HepG2 (cell line): ENCODE measurements around the gene PLXNB2. TPM values are rescaled to one million over a fixed set of nuclear protein-coding genes. Genes with fewer than 3 reads are reported as not detected.

Experiments used
- ATF1 ChIP-seq: IDR thresholded peaks from 2 replicates; pipeline ENCODE4 v1.6.1; 2016; ENCODE audit warnings: mild to moderate bottlenecking, control low read depth
- FOXA3 ChIP-seq: IDR thresholded peaks from 2 replicates; pipeline ENCODE4 v1.6.1; 2016; ENCODE audit warnings: missing genetic modification reagents, missing compliant biosample characterization
- HOXA5 ChIP-seq: sonication (generic); formaldehyde crosslinking; IDR thresholded peaks from 2 replicates; pipeline ENCODE4 v1.4.0; 2020; ENCODE audit warnings: missing genetic modification reagents
- KAT7 ChIP-seq: IDR thresholded peaks from 2 replicates; pipeline ENCODE4 v1.6.1; 2018; ENCODE audit warnings: borderline replicate concordance, missing compliant biosample characterization
- KLF16 ChIP-seq, 2 experiments: sonication (generic) in 1 of 2; formaldehyde crosslinking in 1 of 2; IDR thresholded peaks; 2 replicates each; pipeline versions ENCODE4 v1.6.1 to v1.8.0; 2016 to 2023; ENCODE audit warnings: missing genetic modification reagents in 2 of 2, missing compliant biosample characterization in 1 of 2
- NR3C1 ChIP-seq: sonication (generic); formaldehyde crosslinking; IDR thresholded peaks from 2 replicates; pipeline ENCODE4 v1.4.0; 2020; ENCODE audit warnings: missing genetic modification reagents
- TERF1 ChIP-seq: sonication (generic); formaldehyde crosslinking; IDR thresholded peaks from 2 replicates; pipeline ENCODE4 v1.8.0; 2022; ENCODE audit warnings: mild to moderate bottlenecking, missing genetic modification reagents, moderate library complexity
- ZHX1 ChIP-seq: sonication (generic); formaldehyde crosslinking; IDR thresholded peaks from 2 replicates; pipeline ENCODE4 v1.8.1; 2022; ENCODE audit warnings: low read depth, mild to moderate bottlenecking, missing genetic modification reagents
- ZNF20 ChIP-seq: sonication (generic); formaldehyde crosslinking; IDR thresholded peaks from 2 replicates; pipeline ENCODE4 v1.4.0; 2020; ENCODE audit warnings: mild to moderate bottlenecking, moderate library complexity, missing genetic modification reagents
- ZNF276 ChIP-seq: sonication (generic); formaldehyde crosslinking; IDR thresholded peaks from 2 replicates; pipeline ENCODE4 v1.4.0; 2020; ENCODE audit warnings: mild to moderate bottlenecking, low read depth, missing genetic modification reagents
- ZNF687 ChIP-seq: sonication (generic); formaldehyde crosslinking; IDR thresholded peaks from 2 replicates; pipeline ENCODE4 v1.5.1; 2020; ENCODE audit warnings: mild to moderate bottlenecking, missing genetic modification reagents, moderate library complexity
- ZNF704 ChIP-seq: sonication (generic); formaldehyde crosslinking; IDR thresholded peaks from 2 replicates; pipeline ENCODE4 v1.8.1; 2023; ENCODE audit warnings: mild to moderate bottlenecking, inconsistent platforms, moderate library complexity, missing genetic modification reagents, borderline replicate concordance
- polyA plus RNA-seq, 8 experiments: library from polyadenylated mRNA; depleted of rRNA in 3 of 8; stranded (reverse) in 7 of 8; unstranded in 1 of 8; fragments of >200 nt; fragmentation: Illumina TruSeq in 4 of 8; extraction: Trizol in 4 of 8; gene quantifications; 2 replicates each; pipeline versions ENCODE4 v1.2.1 to v1.2.3, GENCODE V29; 2011 to 2016; ENCODE audit warnings: low read depth in 4 of 8, missing spikeins in 1 of 8, mixed read lengths in 1 of 8; ENCODE audit not compliant: insufficient read depth in 1 of 8
- total RNA-seq, 5 experiments: library from RNA; depleted of rRNA; stranded (reverse); fragments of >200 nt; fragmentation: Illumina TruSeq; extraction: Trizol; gene quantifications; 2 replicates each; pipeline ENCODE4 v1.2.3, GENCODE V29; 2016; ENCODE audit warnings: low read depth in 1 of 5
- TF ChIP-seq, protein P1 (sequence below): sonication (generic); formaldehyde crosslinking; IDR thresholded peaks from 2 replicates; pipeline ENCODE4 v1.4.0; 2020; ENCODE audit warnings: mild to moderate bottlenecking, missing genetic modification reagents

Gene PLXNB2
- total and polyA plus RNA-seq, 2 of the 13 experiments (the other 11 are each of a cell fraction or from before 2014, with no cell fraction given), result 32.6 to 68.9 TPM

GRCh38 chr22:50305923-50306566, 1.4 kb downstream of the PLXNB2 start (continued):
- TF ChIP-seq TERF1 (no peak), ZNF276 (CRISPR knock-in tag) (no peak), KAT7 (CRISPR knock-in tag) (no peak), ZNF20 (CRISPR knock-in tag) (no peak), ZNF687 (CRISPR knock-in tag) (peak; percentile 70), ZHX1 (CRISPR knock-in tag) (no peak), NR3C1 (no peak), HOXA5 (no peak), ATF1 (CRISPR knock-in tag) (no peak), FOXA3 (CRISPR knock-in tag) (no peak), KLF16 (CRISPR knock-in tag; IDR thresholded peaks at IDR 0.05) (0 out of 4 replicates have a peak, but pooled peaks of 1 of the 2 experiments have one; percentile 19), ZNF704 (CRISPR knock-in tag) (no peak)
- TF ChIP-seq, protein P1, sequence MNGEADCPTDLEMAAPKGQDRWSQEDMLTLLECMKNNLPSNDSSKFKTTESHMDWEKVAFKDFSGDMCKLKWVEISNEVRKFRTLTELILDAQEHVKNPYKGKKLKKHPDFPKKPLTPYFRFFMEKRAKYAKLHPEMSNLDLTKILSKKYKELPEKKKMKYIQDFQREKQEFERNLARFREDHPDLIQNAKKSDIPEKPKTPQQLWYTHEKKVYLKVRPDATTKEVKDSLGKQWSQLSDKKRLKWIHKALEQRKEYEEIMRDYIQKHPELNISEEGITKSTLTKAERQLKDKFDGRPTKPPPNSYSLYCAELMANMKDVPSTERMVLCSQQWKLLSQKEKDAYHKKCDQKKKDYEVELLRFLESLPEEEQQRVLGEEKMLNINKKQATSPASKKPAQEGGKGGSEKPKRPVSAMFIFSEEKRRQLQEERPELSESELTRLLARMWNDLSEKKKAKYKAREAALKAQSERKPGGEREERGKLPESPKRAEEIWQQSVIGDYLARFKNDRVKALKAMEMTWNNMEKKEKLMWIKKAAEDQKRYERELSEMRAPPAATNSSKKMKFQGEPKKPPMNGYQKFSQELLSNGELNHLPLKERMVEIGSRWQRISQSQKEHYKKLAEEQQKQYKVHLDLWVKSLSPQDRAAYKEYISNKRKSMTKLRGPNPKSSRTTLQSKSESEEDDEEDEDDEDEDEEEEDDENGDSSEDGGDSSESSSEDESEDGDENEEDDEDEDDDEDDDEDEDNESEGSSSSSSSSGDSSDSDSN (CRISPR knock-in tag), result no peak
